ENCODE data around the gene CKAP5. TPM values are rescaled to one million over a fixed set of nuclear protein-coding genes. Genes with fewer than 3 reads are reported as not detected.

Gene CKAP5
- total RNA-seq, 1 experiment from 2014 or later: 190 TPM

GRCh38 chr11:46694072-46694471, 152.0 kb downstream of the CKAP5 start:
- Histone ChIP-seq H4K8ac (replicated peaks; ENCODE audit: insufficient read length, low read depth, low read length) (no peak overlapping the region), H3K4ac (ENCODE audit: low read depth, low read length) (no peak overlapping the region), H3K4me2 (ENCODE audit: insufficient read depth, insufficient read length, low read length) (no peak overlapping the region), H3K79me1 (ENCODE audit: insufficient read depth, low read depth, low read length, poor library complexity, severe bottlenecking) (no peaks in the 10 kb centered on the region), H3K14ac (ENCODE audit: insufficient read depth, low read length) (no peak overlapping the region), H3K79me2 (ENCODE audit: insufficient read depth, low read length) (no peaks in the 10 kb centered on the region), H4K91ac (ENCODE audit: insufficient read length, low read depth, low read length) (no peak overlapping the region), H2BK12ac (ENCODE audit: insufficient read length, low read depth, low read length) (no peak overlapping the region), H4K20me1 (ENCODE audit: control insufficient read depth, insufficient read depth, insufficient read length) (no peaks in the 10 kb centered on the region), H2BK15ac (ENCODE audit: low read depth, low read length) (no peak overlapping the region), H2AFZ (ENCODE audit: low read length) (no peak overlapping the region), H3K9me3 (ENCODE audit: control insufficient read depth, low read depth, low read length) (no peaks in the 10 kb centered on the region), H2BK5ac (ENCODE audit: insufficient read length, low read length) (no peak overlapping the region), H3K18ac (ENCODE audit: insufficient read length, low read depth, low read length) (no peak overlapping the region), H3T11ph (ENCODE audit: low read length) (no peak overlapping the region), H2BK120ac (ENCODE audit: low read depth, low read length, poor library complexity, severe bottlenecking) (no peak overlapping the region), H4K5ac (ENCODE audit: insufficient read length, low read depth, low read length) (no peak overlapping the region), H2BK20ac (ENCODE audit: low read depth, low read length, poor library complexity, severe bottlenecking) (no peak overlapping the region), H3K4me1 (ENCODE audit: insufficient read depth, low read length) (no peaks in the 10 kb centered on the region), H3K56ac (ENCODE audit: insufficient read length, low read depth, low read length) (no peak overlapping the region), H2AK5ac (ENCODE audit: insufficient read length, low read length) (no peak overlapping the region), H3K27ac (ENCODE audit: insufficient read length, low read depth, low read length) (no peak overlapping the region), H3K23me2 (ENCODE audit: insufficient read length, low read depth, low read length, poor library complexity, severe bottlenecking) (no peaks in the 10 kb centered on the region), H3K23ac (ENCODE audit: insufficient read length, low read depth, low read length) (no peak overlapping the region), H3K27me3 (ENCODE audit: insufficient read depth, low read length) (no peaks in the 10 kb centered on the region; the same call in 1 of the 2 replicates), H3K9ac (ENCODE audit: extremely low read depth, insufficient read length, low read length) (no peak overlapping the region)
- Mint-ChIP-seq H3K9me3 (no peaks in the 10 kb centered on the region), H3K27ac (no peak overlapping the region; a peak in 1 of 7 replicates), H3K27me3 (ENCODE audit: low read depth) (no peaks in the 10 kb centered on the region), H3K36me3 (ENCODE audit: insufficient read depth in 1 of 3, low read depth in 3 of 3) (peaks cover 2 to 13% (median 13%) of the 10 kb centered on the region in 3 experiments; a peak in 6 of 7 replicates), H3K4me1 (peaks cover 9 to 10% of the 10 kb centered on the region in 2 experiments; a peak in 3 of 4 replicates), H3K4me3 (no peak overlapping the region)
- TF ChIP-seq CTCF (conservative IDR thresholded peaks at IDR 0.05): no peak
- no CpG with 5 or more reads among the region's 6 CpGs for WGBS (ENCODE audit: extremely low coverage, insufficient read length, low lambda C conversion rate)
- no peak for DNase-seq
